GM12878 (cell line): ENCODE measurements around the gene PYGB. TPM values are rescaled to one million over a fixed set of nuclear protein-coding genes. Genes with fewer than 3 reads are reported as not detected.

Experiments
- ATAC-seq: fragments of 200-7000 bp; cut with Tn5 transposase; 3 replicates; pipeline ENCODE4 v1.9.1; 2020; ENCODE audit warnings: mild to moderate bottlenecking, moderate library complexity
- BruUV-seq: library from RNA; stranded (reverse); fragments of 400-500 nt; replicated peaks from 2 replicates; lab custom pipeline; 2021; lab: Mats Ljungman, UMichigan
- CTCF ChIA-PET: fragments of 300-600 bp; sonication (Branson Sonifier 250); formaldehyde crosslinking; extraction: SDS; loops from one replicate; lab custom pipeline; 2021; ENCODE audit warnings: inconsistent platforms; lab: Yijun Ruan, JAX
- POLR2A ChIA-PET: fragments of 350-600 bp; formaldehyde crosslinking; extraction: SDS; loops from one replicate; lab custom pipeline; 2021; ENCODE audit warnings: inconsistent platforms; lab: Charles Lee
- RAD21 ChIA-PET: fragments of 300-600 bp; sonication (Branson Sonifier 250); formaldehyde crosslinking; loops from one replicate; lab custom pipeline; 2023; ENCODE audit warnings: antibody characterized with exemption; ENCODE audit not compliant: unreplicated experiment; lab: Charles Lee
- SMC1A ChIA-PET: fragments of 300-600 bp; sonication (Branson Sonifier 250); formaldehyde crosslinking; loops from one replicate; lab custom pipeline; 2023; ENCODE audit not compliant: unreplicated experiment, uncharacterized antibody; lab: Charles Lee
- DNase-seq: peaks from one replicate; pipeline ENCODE4 v3.0.0-alpha.2; 2011; ENCODE audit warnings: low read depth, low spot score
- FAIRE-seq: peaks from 3 replicates; lab custom pipeline; 2011; peaks lifted over from hg19 to GRCh38; lab: Jason Lieb, UNC
- H2AFZ ChIP-seq: 2 replicates; pipeline ENCODE4 v1.6.0; 2011; ENCODE audit warnings: low read depth, low read length, control low read depth; ENCODE audit not compliant: control insufficient read depth
- H3K27ac ChIP-seq: 2 replicates; pipeline ENCODE4 v1.5.1; 2011; ENCODE audit warnings: control low read depth; ENCODE audit not compliant: control insufficient read depth, insufficient read depth
- H3K27me3 ChIP-seq, 2 experiments: replicated peaks in 1 of 2; 2 replicates each; pipeline versions ENCODE4 v1.6.0 to v1.6.1; 2011; ENCODE audit warnings: low read length in 1 of 2; ENCODE audit not compliant: control insufficient read depth in 2 of 2, insufficient read depth in 2 of 2
- H3K36me3 ChIP-seq, 2 experiments: 2 replicates each; pipeline ENCODE4 v1.5.1; 2011; ENCODE audit warnings: low read length in 1 of 2; ENCODE audit not compliant: control insufficient read depth in 2 of 2, insufficient read depth in 2 of 2
- H3K4me1 ChIP-seq: 2 replicates; pipeline ENCODE4 v1.6.1; 2011; ENCODE audit warnings: mild to moderate bottlenecking, low read length, moderate library complexity, mixed read lengths; ENCODE audit not compliant: control insufficient read depth, insufficient read depth
- H3K4me2 ChIP-seq: 2 replicates; pipeline ENCODE4 v1.6.0; 2011; ENCODE audit warnings: control low read depth; ENCODE audit not compliant: control insufficient read depth, insufficient read depth
- H3K4me3 ChIP-seq: fragments of 200-600 bp; sonication (generic); 2 replicates; pipeline ENCODE4 v1.5.1; 2016
- H3K79me2 ChIP-seq: 2 replicates; pipeline ENCODE4 v1.6.0; 2011; ENCODE audit warnings: low read length; ENCODE audit not compliant: control insufficient read depth, insufficient read depth
- H3K9ac ChIP-seq: 2 replicates; pipeline ENCODE4 v1.8.0; 2011; ENCODE audit warnings: low read length, control low read depth, mixed read lengths; ENCODE audit not compliant: control insufficient read depth, insufficient read depth
- H3K9me3 ChIP-seq: replicated peaks from 3 replicates; pipeline ENCODE4 v1.5.1; 2011; ENCODE audit warnings: mild to moderate bottlenecking, low read length; ENCODE audit not compliant: control insufficient read depth, insufficient read depth
- H4K20me1 ChIP-seq: 2 replicates; pipeline ENCODE4 v1.6.0; 2011; ENCODE audit not compliant: control insufficient read depth, insufficient read depth
- CBX3 ChIP-seq: fragments of 200-600 bp; sonication (generic); IDR thresholded peaks from 2 replicates; pipeline ENCODE4 v1.6.1; 2016; ENCODE audit warnings: low read depth, borderline replicate concordance
- KDM1A ChIP-seq: fragments of 200-600 bp; sonication (generic); IDR thresholded peaks from 2 replicates; pipeline ENCODE4 v1.6.1; 2016; ENCODE audit warnings: borderline replicate concordance
- LARP7 ChIP-seq: fragments of 450-650 bp; IDR thresholded peaks from 2 replicates; pipeline ENCODE4 v1.6.1; 2017; ENCODE audit warnings: mild to moderate bottlenecking
- MYC ChIP-seq: IDR thresholded peaks from 2 replicates; pipeline ENCODE4 v1.6.1; 2011; ENCODE audit warnings: mild to moderate bottlenecking, low read length, moderate library complexity, inconsistent platforms; ENCODE audit not compliant: insufficient read depth, insufficient replicate concordance, insufficient read length, severe bottlenecking
- RAD21 ChIP-seq: IDR thresholded peaks from 2 replicates; pipeline ENCODE4 v1.6.1; 2011; ENCODE audit warnings: mild to moderate bottlenecking, low read depth, low read length, moderate library complexity; ENCODE audit not compliant: insufficient read depth
- SREBF1 ChIP-seq: IDR thresholded peaks from 2 replicates; pipeline ENCODE4 v1.6.1; 2012; ENCODE audit warnings: mild to moderate bottlenecking, low read length
- WGBS: methylation state at CpG from one replicate; pipeline ENCODE4 v1.1.6; 2016; ENCODE audit warnings: low lambda C conversion rate; ENCODE audit not compliant: insufficient replicate concordance, insufficient coverage; ENCODE audit errors: missing lambda C conversion rate; 5-methylcytosine and 5-hydroxymethylcytosine counted together
- in situ Hi-C: fragments of 300-500 bp; cut with MboI; formaldehyde crosslinking; loops from 9 replicates; pipeline ENCODE4 v1.14.3; 2018; ENCODE audit warnings: mixed read lengths
- intact Hi-C: fragments of 100-400 bp; cut with micrococcal nuclease; formaldehyde crosslinking; loops from one replicate; pipeline ENCODE4 v1.14.2; 2022; ENCODE audit not compliant: unreplicated experiment
- polyA plus RNA-seq, 11 experiments: library from polyadenylated mRNA; depleted of rRNA in 4 of 11; unstranded in 6 of 11; stranded (reverse) in 5 of 11; fragments of >200 nt; fragmentation: Nextera tagmentation in 4 of 11; fragmentation: Illumina TruSeq in 1 of 11; extraction: Ambion mirVana in 4 of 11; extraction: Trizol in 1 of 11; gene quantifications; 1 replicate in 1 of 11; 2 replicates in 10 of 11; pipeline versions ENCODE4 v1.2.1 to v1.2.3, GENCODE V29; 2011 to 2016; ENCODE audit warnings: inconsistent platforms in 2 of 11, missing spikeins in 2 of 11, low read depth in 1 of 11
- total RNA-seq, 4 experiments: library from RNA; depleted of rRNA in 3 of 4; stranded (reverse); fragments of >200 nt in 3 of 4; fragmentation: Illumina TruSeq in 1 of 4; extraction: Trizol in 1 of 4; gene quantifications; 2 replicates each; pipeline versions ENCODE4 v1.2.1 to v1.2.3, GENCODE V29; 2013 to 2021
- TF ChIP-seq, protein P1 (sequence below): fragments of 450-650 bp; formaldehyde crosslinking; IDR thresholded peaks from 2 replicates; pipeline ENCODE4 v1.4.0; 2020; ENCODE audit warnings: mild to moderate bottlenecking, moderate library complexity

Gene PYGB
- total and polyA plus RNA-seq, 10 of the 15 experiments (the other 5 are each of a cell fraction or from before 2014, with no cell fraction given): 0.34 to 33.5 (median 21.8) TPM

DNA sequence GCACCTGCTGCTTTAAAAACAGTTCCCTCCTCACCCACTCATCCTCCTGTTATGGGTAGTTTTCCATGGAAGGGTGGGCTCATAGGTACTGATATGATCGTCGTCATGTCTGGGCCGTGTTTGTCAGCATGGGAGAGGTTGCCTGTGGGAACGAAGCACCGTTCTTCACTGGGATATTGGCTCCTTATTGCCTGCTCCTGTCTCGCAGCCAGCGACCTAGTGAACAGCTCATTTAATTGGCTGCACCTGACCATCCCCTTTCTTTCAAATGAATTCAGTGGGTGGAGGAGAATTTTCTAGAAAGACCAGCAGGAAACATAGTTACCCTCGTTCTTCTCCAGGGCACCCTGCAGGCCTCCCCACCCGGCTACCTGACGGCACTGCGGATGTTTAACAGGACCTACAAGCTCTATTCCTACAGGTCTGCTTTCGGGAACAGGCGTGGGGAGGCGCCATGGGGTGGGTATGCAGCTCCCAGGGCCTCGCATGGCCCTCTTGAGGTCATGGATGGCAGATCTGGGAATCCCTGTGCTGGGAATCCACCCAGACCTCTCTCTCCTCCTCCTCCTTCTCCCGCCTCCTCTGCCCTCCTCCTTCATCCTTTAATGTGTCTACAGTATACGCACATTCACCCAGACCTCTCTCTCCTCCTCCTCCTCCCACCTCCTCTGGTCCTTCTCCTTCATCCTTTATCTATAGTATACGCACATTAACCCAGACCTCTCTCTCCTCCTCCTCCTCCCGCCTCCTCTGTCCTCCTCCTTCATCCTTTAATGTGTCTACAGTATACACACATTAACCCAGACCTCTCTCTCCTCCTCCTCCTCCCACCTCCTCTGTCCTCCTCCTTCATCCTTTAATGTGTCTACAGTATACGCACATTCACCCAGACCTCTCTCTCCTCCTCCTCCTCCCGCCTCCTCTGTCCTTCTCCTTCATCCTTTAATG, 30.4 kb upstream of the PYGB start (continued):
- TF ChIP-seq, protein P1, sequence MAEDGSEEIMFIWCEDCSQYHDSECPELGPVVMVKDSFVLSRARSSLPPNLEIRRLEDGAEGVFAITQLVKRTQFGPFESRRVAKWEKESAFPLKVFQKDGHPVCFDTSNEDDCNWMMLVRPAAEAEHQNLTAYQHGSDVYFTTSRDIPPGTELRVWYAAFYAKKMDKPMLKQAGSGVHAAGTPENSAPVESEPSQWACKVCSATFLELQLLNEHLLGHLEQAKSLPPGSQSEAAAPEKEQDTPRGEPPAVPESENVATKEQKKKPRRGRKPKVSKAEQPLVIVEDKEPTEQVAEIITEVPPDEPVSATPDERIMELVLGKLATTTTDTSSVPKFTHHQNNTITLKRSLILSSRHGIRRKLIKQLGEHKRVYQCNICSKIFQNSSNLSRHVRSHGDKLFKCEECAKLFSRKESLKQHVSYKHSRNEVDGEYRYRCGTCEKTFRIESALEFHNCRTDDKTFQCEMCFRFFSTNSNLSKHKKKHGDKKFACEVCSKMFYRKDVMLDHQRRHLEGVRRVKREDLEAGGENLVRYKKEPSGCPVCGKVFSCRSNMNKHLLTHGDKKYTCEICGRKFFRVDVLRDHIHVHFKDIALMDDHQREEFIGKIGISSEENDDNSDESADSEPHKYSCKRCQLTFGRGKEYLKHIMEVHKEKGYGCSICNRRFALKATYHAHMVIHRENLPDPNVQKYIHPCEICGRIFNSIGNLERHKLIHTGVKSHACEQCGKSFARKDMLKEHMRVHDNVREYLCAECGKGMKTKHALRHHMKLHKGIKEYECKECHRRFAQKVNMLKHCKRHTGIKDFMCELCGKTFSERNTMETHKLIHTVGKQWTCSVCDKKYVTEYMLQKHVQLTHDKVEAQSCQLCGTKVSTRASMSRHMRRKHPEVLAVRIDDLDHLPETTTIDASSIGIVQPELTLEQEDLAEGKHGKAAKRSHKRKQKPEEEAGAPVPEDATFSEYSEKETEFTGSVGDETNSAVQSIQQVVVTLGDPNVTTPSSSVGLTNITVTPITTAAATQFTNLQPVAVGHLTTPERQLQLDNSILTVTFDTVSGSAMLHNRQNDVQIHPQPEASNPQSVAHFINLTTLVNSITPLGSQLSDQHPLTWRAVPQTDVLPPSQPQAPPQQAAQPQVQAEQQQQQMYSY (CRISPR knock-in tag): no peak
- TF ChIP-seq MYC (no peak), LARP7 (no peak), CBX3 (no peak), KDM1A (no peak)

DNA sequence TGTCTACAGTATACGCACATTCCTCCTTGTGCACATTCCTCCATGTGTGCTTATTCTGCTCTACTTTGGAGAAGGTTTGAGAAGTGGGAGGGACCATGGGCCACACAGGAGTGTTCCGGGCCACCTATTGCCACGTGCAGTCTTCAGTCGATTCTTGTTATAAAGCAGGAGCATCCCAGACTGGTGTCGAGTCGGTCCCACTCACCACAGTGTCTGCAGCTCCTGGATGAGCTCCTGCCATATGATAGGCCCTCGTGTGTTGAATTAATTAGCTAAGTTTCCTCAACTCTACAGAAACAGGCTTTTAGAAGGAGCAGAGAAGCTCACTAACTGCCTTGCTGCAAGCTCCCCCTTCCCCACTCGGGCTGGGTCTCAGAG, 29.8 kb upstream of the PYGB start:
- intact Hi-C loops: no loop called here
- no peak for FAIRE-seq
- no peak overlapping the region for H3K27ac ChIP-seq

More for the DNA sequence above, 29.8 kb upstream of the PYGB start:
- ChIA-PET SMC1A (interaction anchor here (0.7 kb wide), 1 partner anchor 15 kb away, joined by 3 read pairs; no protein-coding TSS in a partner anchor), RAD21 (no interaction called here), POLR2A (no interaction called here), CTCF (no interaction called here)
- Histone ChIP-seq H3K4me2 (no peak overlapping the region), H3K4me3 (no peak overlapping the region), H4K20me1 (no peaks in the 10 kb centered on the region), H3K4me1 (no peaks in the 10 kb centered on the region), H3K79me2 (no peaks in the 10 kb centered on the region), H3K27me3 (no peaks in the 10 kb centered on the region), H3K9me3 (no peaks in the 10 kb centered on the region), H2AFZ (no peak overlapping the region), H3K36me3 (peaks cover 3 to 6% of the 10 kb centered on the region in 2 experiments; a peak in 3 of 4 replicates), H3K9ac (no peak overlapping the region)
- DNase-seq (no peak), ATAC-seq (no peak)
- BruUV-seq: no TSS peak
- WGBS: 84% methylated on average over 8 of the region's 8 CpGs
- in situ Hi-C loops: no loop called here
- TF ChIP-seq RAD21 (no peak), SREBF1 (no peak)
